Ovary (tissue), 9 donors: ENCODE results near the gene CCND1. TPM values are rescaled to one million over a fixed set of nuclear protein-coding genes. Genes with fewer than 3 reads are reported as not detected.

Experiments
- DNase-seq, 5 donors: peaks; one replicate each; pipeline ENCODE4 v3.0.0-alpha.2; 2019 to 2020
- H3K27ac ChIP-seq, 2 donors: fragments of 200-600 bp; one replicate each; pipeline versions ENCODE4 v1.5.1 to v1.8.0; 2019 to 2022
- H3K27me3 ChIP-seq: fragments of 200-600 bp; one replicate; pipeline ENCODE4 v1.8.0; 2022
- H3K36me3 ChIP-seq: fragments of 200-600 bp; sonication (generic); one replicate; pipeline ENCODE4 v1.5.1; 2019
- H3K4me1 ChIP-seq: one replicate; pipeline ENCODE4 v1.8.1; 2013; ENCODE audit warnings: mild to moderate bottlenecking, moderate library complexity; ENCODE audit not compliant: insufficient read depth
- H3K4me3 ChIP-seq: fragments of 200-600 bp; sonication (generic); one replicate; pipeline ENCODE4 v1.5.1; 2017
- H3K9me3 ChIP-seq, 2 donors: fragments of 200-600 bp in 1 of 2; sonication (generic) in 1 of 2; one replicate each; pipeline versions ENCODE4 v1.5.1 to v1.8.1; 2013 to 2019; ENCODE audit warnings: mild to moderate bottlenecking in 1 of 2, moderate library complexity in 1 of 2
- EP300 ChIP-seq: sonication (generic); formaldehyde crosslinking; IDR thresholded peaks from one replicate; pipeline ENCODE4 v1.6.1; 2017; ENCODE audit warnings: antibody characterized with exemption
- POLR2A ChIP-seq: fragments of 450-650 bp; IDR thresholded peaks from one replicate; pipeline ENCODE4 v1.6.1; 2017; ENCODE audit warnings: antibody characterized with exemption, mild to moderate bottlenecking, moderate library complexity
- WGBS, 3 donors: extraction: QIAGEN DNeasy Blood & Tissue Kit in 1 of 3; methylation state at CpG; one replicate each; pipeline versions ENCODE4 v1.1.5 to v1.1.7; 2013 to 2017; 5-methylcytosine and 5-hydroxymethylcytosine counted together
- intact Hi-C, 4 donors: fragments of 100-400 bp; cut with DNase I; formaldehyde crosslinking; loops; one replicate each; pipeline versions ENCODE4 v1.11.0 to v1.15.1; 2022 to 2023
- polyA plus RNA-seq, 2 donors: library from polyadenylated mRNA; stranded (reverse); fragments of 200-250 nt in 1 of 2; fragments of 350-450 nt in 1 of 2; fragmentation: Illumina TruSeq in 1 of 2; extraction: RNeasy Lipid Tissue Mini Kit (QIAGEN cat#74804) in 1 of 2; gene quantifications; one replicate each; pipeline ENCODE4 v1.2.3, GENCODE V29; 2013 to 2014
- total RNA-seq, 7 donors: library from RNA; depleted of rRNA in 2 of 7; stranded (reverse); fragments of >200 nt in 2 of 7; fragmentation: NEBNext Ultra II Directional in 3 of 7; extraction: Animal tissue kit (Norgen Biotek cat#: 25700) in 3 of 7; gene quantifications; one replicate each; pipeline versions ENCODE4 v1.1.0 to v1.2.4, GENCODE V29; 2016 to 2023
- TF ChIP-seq, protein P1 (sequence below), 3 donors: fragments of 450-650 bp in 2 of 3; fragments of 200-600 bp in 1 of 3; IDR thresholded peaks; one replicate each; pipeline versions ENCODE4 v1.5.1 to v1.8.0; 2016 to 2022; ENCODE audit warnings: antibody characterized with exemption in 3 of 3, mild to moderate bottlenecking in 1 of 3
- donor health status: DM: no; HTN: no; CAD: no; lungs with moderate emphysema.
- donor health status: DM: no; HTN: no; CAD: no.
- donor health status: Bipolar disorder and iron deficiency.
- donor health status: DM: yes; HTN: yes; CAD: no.
- donor health status: DM: no; HTN: no; CAD: no.
- donor health status: DM: yes; HTN: yes; CAD: no.

Gene CCND1
- total and polyA plus RNA-seq, 9 donors, result 3.4 to 58.9 (median 19.2) TPM

DNA sequence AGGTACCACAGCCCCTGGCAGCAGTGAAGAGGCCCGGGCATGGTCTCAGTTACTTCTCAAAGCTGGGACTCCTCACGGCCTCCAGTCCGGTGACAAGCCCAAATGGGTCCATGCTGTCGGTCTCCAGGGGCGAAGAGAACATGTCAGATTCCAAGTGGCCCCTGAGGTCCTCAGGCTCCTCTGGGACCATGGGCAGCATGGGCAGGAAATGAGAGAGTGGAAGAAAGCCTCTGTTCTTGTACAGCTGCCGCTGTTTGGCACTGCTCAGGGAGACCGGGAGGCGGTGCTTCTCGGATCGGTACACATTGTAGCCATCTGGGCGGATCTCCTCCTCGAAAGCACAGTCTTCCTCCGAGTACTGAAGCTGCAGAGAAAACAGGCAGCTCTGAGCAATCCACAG is 58.3 kb downstream of the CCND1 start:
- no peaks in the 10 kb centered on the region for H3K27me3 ChIP-seq
- no peaks in the 10 kb centered on the region for H3K9me3 ChIP-seq
- intact Hi-C loops, result no loop called here
- no peak overlapping the region for H3K27ac ChIP-seq
- 60 to 73% (median 68%) methylated on average over 13 of the region's 13 CpGs for WGBS, 3 donors
- no peak overlapping the region for H3K4me3 ChIP-seq
- no peak for TF ChIP-seq POLR2A
- TF ChIP-seq EP300, result no peak
- H3K36me3 ChIP-seq, result no peaks in the 10 kb centered on the region
- no peak for DNase-seq
- H3K4me1 ChIP-seq, result no peaks in the 10 kb centered on the region

DNA sequence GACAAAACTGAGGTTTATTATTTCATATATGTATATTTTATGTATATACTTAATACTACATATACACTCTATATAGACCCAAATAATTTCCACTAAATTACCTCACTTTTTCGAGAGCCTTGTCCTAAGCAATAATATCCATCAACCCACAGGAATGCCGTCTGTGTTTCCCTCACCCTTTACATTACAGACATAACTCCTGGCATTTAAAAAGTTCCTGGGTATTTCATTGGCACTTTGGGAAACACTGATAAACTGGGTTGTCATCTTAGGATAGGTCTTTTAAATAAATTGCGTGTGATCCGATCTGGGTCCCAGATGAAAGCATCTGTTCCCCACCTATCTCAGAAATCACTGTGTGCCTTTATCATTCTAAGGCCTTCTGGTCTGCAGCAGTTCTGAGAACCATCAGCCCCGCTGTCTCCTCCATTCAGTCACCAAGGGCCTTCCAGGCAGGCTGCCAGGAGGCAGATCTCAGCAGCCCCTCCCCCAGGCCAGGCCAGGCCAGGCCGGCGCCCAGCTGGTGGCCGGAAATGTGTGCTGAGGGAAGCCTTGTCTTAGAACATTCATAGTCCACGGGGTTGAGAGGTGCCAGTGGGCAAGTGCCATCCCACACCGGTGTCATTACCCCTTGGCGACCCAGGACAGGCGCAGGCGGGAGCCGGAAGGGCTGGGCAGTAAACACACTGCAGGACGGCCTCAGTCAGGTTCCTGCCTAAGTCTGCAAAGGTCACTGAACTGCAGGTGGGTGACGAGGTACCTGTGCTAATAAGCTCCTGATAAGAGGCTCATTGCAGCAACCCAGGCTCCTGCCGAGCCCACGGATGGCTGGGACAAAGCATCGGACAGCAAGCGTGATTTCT is 59.6 kb downstream of the CCND1 start:
- TF ChIP-seq POLR2A (no peak), EP300 (no peak)
- TF ChIP-seq, protein P1, sequence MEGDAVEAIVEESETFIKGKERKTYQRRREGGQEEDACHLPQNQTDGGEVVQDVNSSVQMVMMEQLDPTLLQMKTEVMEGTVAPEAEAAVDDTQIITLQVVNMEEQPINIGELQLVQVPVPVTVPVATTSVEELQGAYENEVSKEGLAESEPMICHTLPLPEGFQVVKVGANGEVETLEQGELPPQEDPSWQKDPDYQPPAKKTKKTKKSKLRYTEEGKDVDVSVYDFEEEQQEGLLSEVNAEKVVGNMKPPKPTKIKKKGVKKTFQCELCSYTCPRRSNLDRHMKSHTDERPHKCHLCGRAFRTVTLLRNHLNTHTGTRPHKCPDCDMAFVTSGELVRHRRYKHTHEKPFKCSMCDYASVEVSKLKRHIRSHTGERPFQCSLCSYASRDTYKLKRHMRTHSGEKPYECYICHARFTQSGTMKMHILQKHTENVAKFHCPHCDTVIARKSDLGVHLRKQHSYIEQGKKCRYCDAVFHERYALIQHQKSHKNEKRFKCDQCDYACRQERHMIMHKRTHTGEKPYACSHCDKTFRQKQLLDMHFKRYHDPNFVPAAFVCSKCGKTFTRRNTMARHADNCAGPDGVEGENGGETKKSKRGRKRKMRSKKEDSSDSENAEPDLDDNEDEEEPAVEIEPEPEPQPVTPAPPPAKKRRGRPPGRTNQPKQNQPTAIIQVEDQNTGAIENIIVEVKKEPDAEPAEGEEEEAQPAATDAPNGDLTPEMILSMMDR (IDR thresholded peaks at IDR 0.05), result no peak
- H3K36me3 ChIP-seq, result no peaks in the 10 kb centered on the region
- H3K27me3 ChIP-seq, result no peaks in the 10 kb centered on the region
- no peaks in the 10 kb centered on the region for H3K9me3 ChIP-seq
- H3K27ac ChIP-seq, result no peak overlapping the region
- WGBS, 3 donors, result 26 to 31% (median 30%) methylated on average over 20 of the region's 20 CpGs
- no peaks in the 10 kb centered on the region for H3K4me1 ChIP-seq
- DNase-seq, result peak in 1 of 5 donors; percentile 44
- no peak overlapping the region for H3K4me3 ChIP-seq
- intact Hi-C loops, result loop anchor here in 2 of 4 donors (10.0 kb wide), 1 partner anchor 184 kb away; no protein-coding TSS in a partner anchor

DNA sequence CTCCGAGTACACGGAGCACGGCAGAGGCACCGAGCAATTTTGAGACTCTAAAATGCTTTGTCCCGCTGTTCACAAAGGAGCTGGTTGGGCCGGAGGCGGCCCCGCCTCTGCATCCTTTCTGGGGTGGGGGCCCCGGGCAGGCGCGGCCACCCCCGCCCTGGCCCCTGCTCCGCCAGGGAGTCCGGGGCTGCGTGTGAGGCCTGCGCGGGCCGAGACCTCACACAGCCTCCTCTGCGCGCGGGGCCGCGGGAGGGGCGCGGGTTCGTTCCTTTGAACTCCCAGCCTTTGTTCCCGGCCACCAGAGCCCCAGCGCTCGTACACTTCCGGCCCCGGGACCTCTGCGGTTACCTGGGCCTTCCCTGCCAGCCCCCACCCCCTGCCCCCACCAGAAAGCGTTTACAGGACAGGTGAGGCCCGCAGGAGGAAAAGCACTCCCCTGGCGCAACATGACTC is 61.3 kb downstream of the CCND1 start:
- intact Hi-C loops, result loop anchor here in 2 of 4 donors (10.0 kb wide), 1 partner anchor 183 kb away; no protein-coding TSS in a partner anchor
- H3K4me3 ChIP-seq, result no peak overlapping the region
- DNase-seq, result no peak
- H3K4me1 ChIP-seq, result no peaks in the 10 kb centered on the region
- H3K27me3 ChIP-seq, result no peaks in the 10 kb centered on the region
- TF ChIP-seq, protein P1 (IDR thresholded peaks at IDR 0.05), result no peak
- TF ChIP-seq POLR2A, result no peak
- no peak for TF ChIP-seq EP300
- 1 to 10% (median 2%) methylated on average over 34 to 35 of the region's 35 CpGs for WGBS, 3 donors
- no peak overlapping the region for H3K27ac ChIP-seq
- no peaks in the 10 kb centered on the region for H3K9me3 ChIP-seq
- H3K36me3 ChIP-seq, result no peaks in the 10 kb centered on the region

DNA sequence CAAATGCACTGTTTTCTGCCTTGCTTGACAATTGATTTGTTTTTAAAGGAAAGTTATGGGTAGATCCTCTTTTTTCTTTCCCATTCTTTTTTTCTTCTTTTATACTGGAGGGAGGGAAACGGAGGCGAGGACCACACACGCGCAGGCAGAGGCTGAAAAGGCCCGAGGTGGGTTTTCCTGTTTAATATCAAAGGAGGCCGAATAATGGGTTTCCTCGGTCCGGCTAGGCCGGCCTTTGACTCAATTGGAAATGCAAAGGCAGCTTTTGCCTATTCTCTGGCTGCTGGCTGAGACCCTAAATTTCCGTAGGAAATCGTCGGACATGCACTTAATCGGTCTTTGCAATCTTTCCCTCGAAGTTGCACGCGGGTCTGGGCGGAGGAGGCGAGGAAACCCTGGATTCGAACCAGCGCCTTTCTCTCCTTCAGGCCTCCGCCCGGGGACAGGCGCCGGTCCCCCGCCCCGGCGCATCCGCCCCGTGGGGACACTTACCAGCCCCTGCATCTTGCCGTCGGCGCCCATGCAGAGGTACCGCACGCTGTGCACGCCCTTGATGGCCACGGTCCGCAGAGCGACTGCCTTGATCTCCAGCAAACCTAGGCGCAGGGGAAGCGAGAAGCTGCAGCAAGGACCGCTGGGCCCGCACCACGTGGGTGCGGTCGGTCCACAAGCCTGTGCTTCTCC is 62.0 kb downstream of the CCND1 start:
- Histone ChIP-seq H3K27ac (no peak overlapping the region), H3K9me3 (no peaks in the 10 kb centered on the region), H3K4me3 (no peak overlapping the region), H3K27me3 (no peaks in the 10 kb centered on the region), H3K4me1 (no peaks in the 10 kb centered on the region), H3K36me3 (no peaks in the 10 kb centered on the region)
- intact Hi-C loops, result loop anchor here in 2 of 4 donors (10.0 kb wide), 1 partner anchor 182 kb away; no protein-coding TSS in a partner anchor
- WGBS, 3 donors, result 3 to 6% (median 5%) methylated on average over 45 of the region's 45 CpGs
- no peak for DNase-seq
- no peak for TF ChIP-seq EP300
- TF ChIP-seq, protein P1 (IDR thresholded peaks at IDR 0.05), result no peak
- no peak for TF ChIP-seq POLR2A
